ENCODE data around the gene LAG3.

GRCh38 chr12:6752167-6752920 lies 20.0 kb upstream of the LAG3 start:
- TF ChIP-seq CTCF (IDR thresholded peaks at IDR 0.05 in 8 of 11, conservative IDR thresholded peaks at IDR 0.05 in 3 of 11) (peak in 2 of 11 experiments; percentile 22 to 36), POLR2AphosphoS5 (IDR thresholded peaks at IDR 0.05) (no peak), POLR2A (IDR thresholded peaks at IDR 0.05) (no peak)

All from spleen (tissue), 7 donors.